GM12891 (cell line): ENCODE results near the gene INMT.

Experiments
- PAX5 ChIP-seq: IDR thresholded peaks from 2 replicates; pipeline ENCODE4 v1.6.1; 2011; ENCODE audit warnings: low read length, moderate library complexity, mild to moderate bottlenecking; ENCODE audit not compliant: insufficient read depth, severe bottlenecking
- POLR2A ChIP-seq: IDR thresholded peaks from 2 replicates; pipeline ENCODE4 v1.6.1; 2011; ENCODE audit warnings: low read depth, low read length, control low read depth
- POLR2AphosphoS5 ChIP-seq: IDR thresholded peaks from 2 replicates; pipeline ENCODE4 v1.6.1; 2011; ENCODE audit warnings: low read depth, low read length, control low read depth
- SPI1 ChIP-seq: IDR thresholded peaks from 2 replicates; pipeline ENCODE4 v1.6.1; 2011; ENCODE audit warnings: low read depth, low read length, control low read depth
- TAF1 ChIP-seq: IDR thresholded peaks from 2 replicates; pipeline ENCODE4 v1.6.1; 2011; ENCODE audit warnings: low read depth, low read length, control low read depth

DNA sequence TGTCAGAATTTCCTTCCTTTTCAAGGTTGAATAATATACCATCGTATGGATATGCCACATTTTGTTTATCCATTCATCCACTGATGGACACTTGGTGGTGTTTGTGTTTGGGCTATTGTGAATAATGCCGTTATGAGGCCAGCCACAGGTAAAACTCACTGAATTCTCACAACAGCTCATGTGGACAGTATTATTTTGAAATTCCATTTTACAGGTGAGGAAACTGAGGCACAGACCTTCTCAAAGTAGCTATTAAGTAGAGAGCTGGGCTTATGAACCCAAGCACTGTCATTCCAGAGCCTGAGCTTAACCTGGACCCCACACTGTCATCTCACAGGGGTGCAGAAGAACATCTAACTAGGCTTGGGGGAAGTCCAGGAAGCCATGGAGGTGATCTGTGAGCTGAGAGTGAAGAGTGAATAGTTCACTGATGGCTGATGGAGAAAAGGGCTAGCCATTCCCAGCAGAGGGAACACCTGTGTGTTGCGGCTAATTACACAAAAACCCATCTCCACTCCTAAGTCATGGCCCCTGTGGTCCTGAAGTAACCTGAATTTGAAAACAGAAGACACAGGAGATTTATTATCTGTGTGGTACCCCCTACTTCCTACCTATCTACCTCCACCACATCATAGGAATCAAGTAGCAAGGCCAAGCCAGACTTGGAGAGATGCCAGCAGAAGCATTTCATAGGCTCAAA is 8.7 kb downstream of the INMT start:
- TF ChIP-seq POLR2AphosphoS5 (no peak), POLR2A (no peak), TAF1 (no peak), SPI1 (no peak), PAX5 (no peak)
